Loucy (cell line): ENCODE measurements around the gene OXLD1.
A peak's percentile ranks its signal among the peaks of the same experiment; 100 is the strongest.

Source experiments
- H2AFZ ChIP-seq: fragments of 200-600 bp; sonication (generic); 2 replicates; pipeline ENCODE4 v1.6.0; 2016; ENCODE audit warnings: antibody characterized with exemption, mild to moderate bottlenecking, low read length, moderate library complexity
- H3F3A ChIP-seq: fragments of 200-600 bp; 2 replicates; pipeline ENCODE4 v1.6.0; 2016; ENCODE audit warnings: antibody characterized with exemption, low read depth, mild to moderate bottlenecking
- H3K27me3 ChIP-seq: fragments of 200-600 bp; sonication (generic); 2 replicates; pipeline ENCODE4 v1.6.1; 2014; ENCODE audit warnings: low read length, mild to moderate bottlenecking; ENCODE audit not compliant: insufficient read depth, poor library complexity, severe bottlenecking
- H3K36me3 ChIP-seq: fragments of 200-600 bp; sonication (generic); 2 replicates; pipeline ENCODE4 v1.6.1; 2016; ENCODE audit warnings: low read length; ENCODE audit not compliant: insufficient read depth
- H3K4me1 ChIP-seq: fragments of 200-600 bp; sonication (generic); 2 replicates; pipeline ENCODE4 v1.5.1; 2014; ENCODE audit warnings: low read length, mild to moderate bottlenecking; ENCODE audit not compliant: insufficient read depth, poor library complexity, severe bottlenecking
- H3K4me2 ChIP-seq: fragments of 200-600 bp; sonication (generic); 2 replicates; pipeline ENCODE4 v1.6.0; 2014; ENCODE audit warnings: antibody characterized with exemption, low read length, low read depth, mild to moderate bottlenecking; ENCODE audit not compliant: poor library complexity, severe bottlenecking
- H3K4me3 ChIP-seq: fragments of 200-600 bp; sonication (generic); 2 replicates; pipeline ENCODE4 v1.5.1; 2014; ENCODE audit warnings: low read length, mild to moderate bottlenecking, mixed read lengths; ENCODE audit not compliant: poor library complexity, severe bottlenecking
- H3K79me2 ChIP-seq: fragments of 200-600 bp; sonication (generic); 2 replicates; pipeline ENCODE4 v1.6.1; 2014; ENCODE audit warnings: low read length; ENCODE audit not compliant: insufficient read depth
- H3K9ac ChIP-seq: fragments of 200-600 bp; sonication (generic); 2 replicates; pipeline ENCODE4 v1.6.0; 2014; ENCODE audit warnings: mild to moderate bottlenecking, low read depth, low read length, moderate library complexity; ENCODE audit not compliant: poor library complexity, severe bottlenecking
- H3K9me2 ChIP-seq: fragments of 200-600 bp; sonication (generic); replicated peaks from 2 replicates; pipeline ENCODE4 v1.6.1; 2016; ENCODE audit warnings: low read depth, low read length, mixed read lengths
- H3K9me3 ChIP-seq: fragments of 200-600 bp; sonication (generic); 2 replicates; pipeline ENCODE4 v1.6.1; 2014; ENCODE audit warnings: mild to moderate bottlenecking, antibody characterized with exemption, low read length, low read depth; ENCODE audit not compliant: insufficient read depth
- H4K20me1 ChIP-seq: fragments of 200-600 bp; sonication (generic); 2 replicates; pipeline ENCODE4 v1.6.0; 2014; ENCODE audit warnings: antibody characterized with exemption, low read length, mild to moderate bottlenecking; ENCODE audit not compliant: insufficient read depth, poor library complexity, severe bottlenecking
- CTCF ChIP-seq: fragments of 200-600 bp; sonication (generic); conservative IDR thresholded peaks from 2 replicates; pipeline ENCODE4 v1.5.1; 2014; ENCODE audit warnings: mild to moderate bottlenecking, antibody characterized with exemption, low read length
- EZH2phosphoT487 ChIP-seq: fragments of 200-600 bp; IDR thresholded peaks from 2 replicates; pipeline ENCODE4 v1.6.1; 2018; ENCODE audit warnings: antibody characterized with exemption, mild to moderate bottlenecking, moderate library complexity, borderline replicate concordance

Gene OXLD1

GRCh38 chr17:81685108-81685507, 18.7 kb upstream of the OXLD1 start:
- Histone ChIP-seq H3K9me3 (no peaks in the 10 kb centered on the region), H4K20me1 (peaks cover 20% of the 10 kb centered on the region), H3K9me2 (no peaks in the 10 kb centered on the region), H3K36me3 (peaks cover 33% of the 10 kb centered on the region; the same call in 1 of the 2 replicates), H3K4me1 (peaks cover 15% of the 10 kb centered on the region), H3K79me2 (peaks cover 85% of the 10 kb centered on the region), H3K4me3 (peak overlapping the region; percentile 91), H3F3A (no peaks in the 10 kb centered on the region), H2AFZ (no peak overlapping the region), H3K9ac (peak overlapping the region; percentile 91), H3K27me3 (no peaks in the 10 kb centered on the region), H3K4me2 (peak overlapping the region; percentile 100)
- no peak for TF ChIP-seq EZH2phosphoT487
- no peak for TF ChIP-seq CTCF

GRCh38 chr17:81684442-81684911, 18.1 kb upstream of the OXLD1 start:
- Histone ChIP-seq H3K4me1 (peaks cover 15% of the 10 kb centered on the region), H3K79me2 (peaks cover 86% of the 10 kb centered on the region), H4K20me1 (peaks cover 20% of the 10 kb centered on the region), H3K9ac (peak overlapping the region; percentile 91), H3K9me3 (no peaks in the 10 kb centered on the region), H3F3A (no peaks in the 10 kb centered on the region), H3K36me3 (peaks cover 27% of the 10 kb centered on the region; the same call in 1 of the 2 replicates), H2AFZ (no peak overlapping the region), H3K9me2 (no peaks in the 10 kb centered on the region), H3K4me2 (peak overlapping the region; percentile 100), H3K4me3 (peak overlapping the region; percentile 91), H3K27me3 (no peaks in the 10 kb centered on the region)
- TF ChIP-seq CTCF (no peak), EZH2phosphoT487 (no peak)

GRCh38 chr17:81683584-81684441, 17.4 kb upstream of the OXLD1 start, which contains the start of the genes ARL16 and HGS:
TSS of gene ARL16 (minus strand) at chr17:81683797. CDS start at chr17:81683753, 44 bp downstream.
TSS of gene HGS (plus strand) at chr17:81684011. CDS start at chr17:81684067, 56 bp downstream.
- Histone ChIP-seq H3K27me3 (no peaks in the 10 kb centered on the region), H3K9ac (peak within 1 kb of the TSS; percentile 91), H3K9me2 (no peaks in the 10 kb centered on the region), H2AFZ (peak within 1 kb of the TSS; percentile 77), H3K4me1 (peaks cover 15% of the 10 kb centered on the region), H3F3A (no peaks in the 10 kb centered on the region), H4K20me1 (peaks cover 20% of the 10 kb centered on the region), H3K36me3 (peaks cover 20% of the 10 kb centered on the region; the same call in 1 of the 2 replicates), H3K9me3 (no peaks in the 10 kb centered on the region), H3K4me2 (peak within 1 kb of the TSS; percentile 100), H3K79me2 (peaks cover 80% of the 10 kb centered on the region), H3K4me3 (peak within 1 kb of the TSS; percentile 91)
- no peak for TF ChIP-seq EZH2phosphoT487
- no peak for TF ChIP-seq CTCF
